Measurements from ENCODE around the gene TRIM47.

DNA sequence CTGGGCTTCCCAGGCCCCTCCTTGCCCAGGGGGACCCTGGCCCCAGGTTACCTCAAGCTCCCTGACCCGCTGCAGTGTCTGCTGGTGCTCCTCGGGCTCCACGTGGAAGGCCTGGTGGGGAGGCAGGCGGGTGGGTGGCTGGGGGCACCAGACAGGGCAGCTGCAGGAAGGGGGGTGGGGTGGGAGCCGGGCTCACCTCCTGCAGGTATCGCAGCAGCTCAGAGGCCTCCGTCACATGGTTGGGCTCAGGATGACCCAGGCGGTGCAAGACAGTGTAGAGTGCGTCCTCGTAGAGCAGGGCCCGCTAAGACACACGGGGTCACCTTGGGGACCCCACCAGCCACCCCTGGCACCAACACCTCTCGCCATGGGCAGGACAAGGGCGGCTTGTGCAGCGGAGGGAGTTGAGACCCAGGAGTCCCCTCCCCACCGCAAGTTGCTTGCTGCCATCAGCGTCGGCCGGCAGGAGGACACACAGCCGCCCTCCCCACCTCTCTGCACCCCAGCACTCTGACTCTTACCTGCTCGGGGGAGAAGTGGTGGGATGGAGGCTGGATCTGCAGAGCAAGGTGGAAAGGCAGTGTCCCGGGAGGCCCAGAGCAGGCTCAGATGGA, 35.3 kb downstream of the TRIM47 start:
- TF ChIP-seq, protein P1, sequence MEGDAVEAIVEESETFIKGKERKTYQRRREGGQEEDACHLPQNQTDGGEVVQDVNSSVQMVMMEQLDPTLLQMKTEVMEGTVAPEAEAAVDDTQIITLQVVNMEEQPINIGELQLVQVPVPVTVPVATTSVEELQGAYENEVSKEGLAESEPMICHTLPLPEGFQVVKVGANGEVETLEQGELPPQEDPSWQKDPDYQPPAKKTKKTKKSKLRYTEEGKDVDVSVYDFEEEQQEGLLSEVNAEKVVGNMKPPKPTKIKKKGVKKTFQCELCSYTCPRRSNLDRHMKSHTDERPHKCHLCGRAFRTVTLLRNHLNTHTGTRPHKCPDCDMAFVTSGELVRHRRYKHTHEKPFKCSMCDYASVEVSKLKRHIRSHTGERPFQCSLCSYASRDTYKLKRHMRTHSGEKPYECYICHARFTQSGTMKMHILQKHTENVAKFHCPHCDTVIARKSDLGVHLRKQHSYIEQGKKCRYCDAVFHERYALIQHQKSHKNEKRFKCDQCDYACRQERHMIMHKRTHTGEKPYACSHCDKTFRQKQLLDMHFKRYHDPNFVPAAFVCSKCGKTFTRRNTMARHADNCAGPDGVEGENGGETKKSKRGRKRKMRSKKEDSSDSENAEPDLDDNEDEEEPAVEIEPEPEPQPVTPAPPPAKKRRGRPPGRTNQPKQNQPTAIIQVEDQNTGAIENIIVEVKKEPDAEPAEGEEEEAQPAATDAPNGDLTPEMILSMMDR (conservative IDR thresholded peaks at IDR 0.05): no peak
- no peak for TF ChIP-seq EZH2 (IDR thresholded peaks at IDR 0.05; ENCODE audit: low read depth)
